Fibroblast of villous mesenchyme (primary cell): ENCODE measurements around the gene SERPINA3. TPM values are rescaled to one million over a fixed set of nuclear protein-coding genes. Genes with fewer than 3 reads are reported as not detected.
"Not testable (repeated sequence)": the region's sequence is repeated elsewhere in the genome, so short reads cannot be mapped to it uniquely, and the experiment has no call there.

ENCODE experiments used
- DNase-seq: peaks from one replicate; pipeline ENCODE4 v3.0.0-alpha.2; 2010; ENCODE audit warnings: low read depth
- H3K4me3 ChIP-seq: 2 replicates; pipeline ENCODE4 v1.5.1; 2011; ENCODE audit warnings: low read depth, mild to moderate bottlenecking, low read length
- CTCF ChIP-seq: IDR thresholded peaks from 2 replicates; pipeline ENCODE4 v1.5.1; 2012; ENCODE audit warnings: low read depth, mild to moderate bottlenecking, low read length; ENCODE audit not compliant: insufficient read depth
- total RNA-seq: library from RNA; depleted of rRNA; stranded (reverse); fragments of >200 nt; gene quantifications from 2 replicates; pipeline ENCODE4 v1.2.3, GENCODE V29; 2012

SERPINA3 gene
- total RNA-seq, 1 donor = not detected

GRCh38 chr14:94631536-94632304 is 19.5 kb downstream of the SERPINA3 start:
- no peak for TF ChIP-seq CTCF
- no peak overlapping the region for H3K4me3 ChIP-seq
- DNase-seq = no peak

GRCh38 chr14:94632305-94632590 is 20.1 kb downstream of the SERPINA3 start:
- TF ChIP-seq CTCF = no peak
- no peak overlapping the region for H3K4me3 ChIP-seq
- no peak for DNase-seq

- no peak for TF ChIP-seq CTCF
- no peak overlapping the region for H3K4me3 ChIP-seq
- DNase-seq = no peak
These were observed 20.9 kb downstream of the SERPINA3 start for GRCh38 chr14:94633121-94633520.

- H3K4me3 ChIP-seq = no peak overlapping the region
- DNase-seq = no peak
- no peak for TF ChIP-seq CTCF
These were observed 23.0 kb downstream of the SERPINA3 start for GRCh38 chr14:94635154-94635553.

- no peak for DNase-seq
- no peak overlapping the region for H3K4me3 ChIP-seq
- no peak for TF ChIP-seq CTCF
These were observed 24.7 kb downstream of the SERPINA3 start for GRCh38 chr14:94636744-94637412.

GRCh38 chr14:94637814-94638213 is 25.6 kb downstream of the SERPINA3 start:
- not testable (repeated sequence) for H3K4me3 ChIP-seq, DNase-seq

GRCh38 chr14:94638339-94638738 is 26.1 kb downstream of the SERPINA3 start:
- no peak for DNase-seq
- no peak overlapping the region for H3K4me3 ChIP-seq
- TF ChIP-seq CTCF = no peak
